ENCODE data around the gene TINAG.
A peak's percentile ranks its signal among the peaks of the same experiment; 100 is the strongest.

Gene TINAG

GRCh38 chr6:54286141-54286540 is 22.1 kb upstream of the TINAG start:
- in situ Hi-C loops (cut with MboI; ENCODE audit: low sequenced_read_pairs, unreplicated experiment): no loop called here
- DNase-seq (ENCODE audit: low spot score): no peak
- no peak for TF ChIP-seq CTCF (IDR thresholded peaks at IDR 0.05; ENCODE audit: borderline replicate concordance, control extremely low read depth, extremely low read depth, insufficient read depth, missing control alignments)

- in situ Hi-C loops (cut with MboI; ENCODE audit: low sequenced_read_pairs, unreplicated experiment): no loop called here
- DNase-seq (ENCODE audit: low spot score): no peak
- TF ChIP-seq CTCF (IDR thresholded peaks at IDR 0.05; ENCODE audit: borderline replicate concordance, control extremely low read depth, extremely low read depth, insufficient read depth, missing control alignments): no peak
These were observed 19.8 kb upstream of the TINAG start for GRCh38 chr6:54288474-54288873.

- TF ChIP-seq CTCF (IDR thresholded peaks at IDR 0.05; ENCODE audit: borderline replicate concordance, control extremely low read depth, extremely low read depth, insufficient read depth, missing control alignments): no peak
- in situ Hi-C loops (cut with MboI; ENCODE audit: low sequenced_read_pairs, unreplicated experiment): no loop called here
- DNase-seq (ENCODE audit: low spot score): no peak
These were observed 18.8 kb upstream of the TINAG start for GRCh38 chr6:54289426-54289825.

- DNase-seq (ENCODE audit: low spot score): no peak
- no peak for TF ChIP-seq CTCF (IDR thresholded peaks at IDR 0.05; ENCODE audit: borderline replicate concordance, control extremely low read depth, extremely low read depth, insufficient read depth, missing control alignments)
- in situ Hi-C loops (cut with MboI; ENCODE audit: low sequenced_read_pairs, unreplicated experiment): no loop called here
These were observed 17.1 kb upstream of the TINAG start for GRCh38 chr6:54291146-54291545.

GRCh38 chr6:54291738-54292137 is 16.5 kb upstream of the TINAG start:
- in situ Hi-C loops (cut with MboI; ENCODE audit: low sequenced_read_pairs, unreplicated experiment): no loop called here
- peak; percentile 20 for DNase-seq (ENCODE audit: low spot score)
- no peak for TF ChIP-seq CTCF (IDR thresholded peaks at IDR 0.05; ENCODE audit: borderline replicate concordance, control extremely low read depth, extremely low read depth, insufficient read depth, missing control alignments)

- TF ChIP-seq CTCF (IDR thresholded peaks at IDR 0.05; ENCODE audit: borderline replicate concordance, control extremely low read depth, extremely low read depth, insufficient read depth, missing control alignments): no peak
- DNase-seq (ENCODE audit: low spot score): no peak
- in situ Hi-C loops (cut with MboI; ENCODE audit: low sequenced_read_pairs, unreplicated experiment): no loop called here
These were observed 13.2 kb upstream of the TINAG start for GRCh38 chr6:54294965-54295532.

Measured in GM13976 (cell line).